HG03575 (cell line): Measurements from ENCODE around the gene TGFB2.

ENCODE experiments used
- ATAC-seq: cut with Tn5 transposase; IDR thresholded peaks from one replicate; pipeline ENCODE4 v1.9.1; 2021; ENCODE audit not compliant: unreplicated experiment, insufficient number of reproducible peaks, low FRiP score; ENCODE audit errors: extremely low read depth

The TGFB2 gene

DNA sequence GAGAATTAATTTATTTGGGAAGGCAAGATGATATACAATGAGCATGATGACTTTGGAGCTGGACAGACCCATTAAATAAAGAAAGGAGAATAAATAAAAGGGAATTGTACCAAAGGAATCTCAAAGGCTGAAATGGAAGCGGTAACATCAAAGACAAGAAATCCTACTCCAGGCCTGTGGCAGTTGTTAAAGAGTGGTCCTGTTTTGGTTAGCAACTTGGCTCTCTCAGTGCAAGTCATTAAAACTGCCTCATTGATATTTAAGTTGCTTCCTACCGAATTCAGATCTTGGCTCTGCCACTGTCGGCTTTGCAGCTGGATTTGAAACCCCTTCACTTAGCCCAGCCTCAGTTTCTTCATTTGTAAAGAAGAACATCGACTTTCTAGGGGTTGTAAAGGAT is 10.1 kb downstream of the TGFB2 start:
- ATAC-seq: no peak

GRCh38 chr1:218357211-218357892 is 12.2 kb downstream of the TGFB2 start:
- no peak for ATAC-seq

DNA sequence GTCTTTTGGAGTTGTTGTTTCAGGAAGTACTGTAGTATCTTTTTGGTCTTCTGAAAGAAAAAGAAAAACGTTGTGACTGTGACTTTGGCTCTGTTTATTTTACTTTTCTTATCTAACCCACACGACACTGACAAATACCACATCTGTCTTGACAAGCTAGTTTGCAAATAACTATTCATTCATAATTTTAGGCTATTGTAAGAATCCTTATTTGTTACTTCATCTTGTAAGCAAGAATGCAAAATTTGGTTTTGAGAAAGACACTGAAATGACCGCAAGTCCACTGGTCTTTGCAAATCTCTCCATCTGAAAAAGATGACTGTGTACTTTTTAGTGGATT is 12.7 kb downstream of the TGFB2 start:
- ATAC-seq: no peak

GRCh38 chr1:218361298-218362065 is 16.3 kb downstream of the TGFB2 start:
- ATAC-seq: no peak

GRCh38 chr1:218362418-218363076 is 17.4 kb downstream of the TGFB2 start:
- no peak for ATAC-seq

GRCh38 chr1:218363141-218363540 is 18.0 kb downstream of the TGFB2 start:
- no peak for ATAC-seq

- no peak for ATAC-seq
Observed at GRCh38 chr1:218364028-218364710, 19.0 kb downstream of the TGFB2 start.

DNA sequence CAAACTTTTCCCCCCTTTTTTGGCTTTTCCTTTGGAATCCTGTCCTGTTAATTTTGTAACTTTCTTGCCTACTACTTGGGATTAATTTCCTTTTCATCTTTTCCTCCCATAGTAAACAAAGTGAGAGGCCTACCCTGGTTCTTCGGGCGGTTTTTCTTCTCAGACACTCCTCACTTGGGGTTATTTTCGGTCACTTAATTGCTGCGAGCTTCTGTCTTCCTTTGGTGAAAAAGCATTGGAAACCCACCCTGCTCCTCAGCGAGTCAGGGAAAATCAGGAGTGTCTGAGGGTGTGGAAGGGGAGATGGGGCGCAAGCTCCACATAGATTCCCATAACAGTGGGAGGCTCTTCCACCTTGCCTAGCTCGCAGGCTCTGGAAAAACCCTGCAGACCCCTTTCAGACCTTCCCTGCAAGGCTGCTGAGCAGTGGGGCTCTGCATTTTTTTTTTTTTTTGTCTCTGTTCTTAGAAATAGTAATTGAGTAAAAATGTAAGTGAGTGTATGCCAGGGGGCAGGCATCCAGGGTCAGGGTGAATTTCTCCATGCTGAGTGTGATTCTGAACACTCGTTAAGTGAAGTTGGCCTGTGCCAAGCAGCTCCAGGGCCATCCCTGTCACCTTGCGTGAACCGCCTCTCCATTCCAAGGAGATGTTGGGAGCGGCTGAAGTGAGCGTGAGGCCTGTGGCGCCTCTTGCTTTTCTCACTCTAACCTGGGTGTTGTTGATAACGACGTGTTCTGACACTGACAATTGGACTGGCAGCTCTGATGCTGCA is 20.3 kb downstream of the TGFB2 start:
- ATAC-seq: no peak

GRCh38 chr1:218366322-218367052 is 21.4 kb downstream of the TGFB2 start:
- ATAC-seq: no peak

DNA sequence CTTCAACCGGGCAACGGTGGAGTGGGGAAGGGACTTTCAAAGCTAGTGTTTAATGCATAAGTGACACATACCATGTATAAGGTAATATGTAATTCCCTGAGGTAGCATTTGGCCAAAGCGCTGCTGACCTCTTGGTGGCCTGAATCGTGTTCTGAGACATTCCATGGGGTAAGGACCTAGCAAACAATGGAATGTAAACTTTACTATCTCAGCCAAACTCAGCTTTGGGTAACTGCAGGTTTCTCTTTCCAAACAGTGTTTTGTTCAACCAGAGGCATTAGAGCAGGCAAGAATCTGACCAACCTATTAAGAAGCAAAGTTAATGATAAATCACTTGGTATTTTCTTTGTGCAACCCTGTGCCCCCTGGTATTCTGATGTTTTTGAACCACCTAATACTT is 22.0 kb downstream of the TGFB2 start:
- ATAC-seq: no peak

DNA sequence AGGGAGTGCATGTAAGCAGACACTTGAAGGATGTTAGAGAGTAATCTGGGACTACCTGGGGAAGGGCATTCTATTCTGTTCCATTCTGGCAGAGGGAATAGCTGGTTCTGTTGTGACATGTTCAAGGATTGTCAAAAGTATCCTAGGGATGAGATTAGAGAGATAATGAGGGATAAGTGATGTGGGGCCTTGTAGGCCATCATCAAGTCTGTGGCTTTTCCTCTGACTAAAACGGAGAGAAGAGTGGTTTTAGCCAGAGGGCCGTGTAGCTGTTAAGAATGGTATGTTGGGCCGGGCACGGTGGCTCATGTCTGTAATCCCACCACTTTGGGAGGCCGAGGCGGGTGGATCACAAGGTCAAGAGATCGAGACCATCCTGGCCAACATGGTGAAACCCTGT is 23.6 kb downstream of the TGFB2 start:
- ATAC-seq: no peak

- no peak for ATAC-seq
Observed at GRCh38 chr1:218369688-218370511, 24.8 kb downstream of the TGFB2 start.

DNA sequence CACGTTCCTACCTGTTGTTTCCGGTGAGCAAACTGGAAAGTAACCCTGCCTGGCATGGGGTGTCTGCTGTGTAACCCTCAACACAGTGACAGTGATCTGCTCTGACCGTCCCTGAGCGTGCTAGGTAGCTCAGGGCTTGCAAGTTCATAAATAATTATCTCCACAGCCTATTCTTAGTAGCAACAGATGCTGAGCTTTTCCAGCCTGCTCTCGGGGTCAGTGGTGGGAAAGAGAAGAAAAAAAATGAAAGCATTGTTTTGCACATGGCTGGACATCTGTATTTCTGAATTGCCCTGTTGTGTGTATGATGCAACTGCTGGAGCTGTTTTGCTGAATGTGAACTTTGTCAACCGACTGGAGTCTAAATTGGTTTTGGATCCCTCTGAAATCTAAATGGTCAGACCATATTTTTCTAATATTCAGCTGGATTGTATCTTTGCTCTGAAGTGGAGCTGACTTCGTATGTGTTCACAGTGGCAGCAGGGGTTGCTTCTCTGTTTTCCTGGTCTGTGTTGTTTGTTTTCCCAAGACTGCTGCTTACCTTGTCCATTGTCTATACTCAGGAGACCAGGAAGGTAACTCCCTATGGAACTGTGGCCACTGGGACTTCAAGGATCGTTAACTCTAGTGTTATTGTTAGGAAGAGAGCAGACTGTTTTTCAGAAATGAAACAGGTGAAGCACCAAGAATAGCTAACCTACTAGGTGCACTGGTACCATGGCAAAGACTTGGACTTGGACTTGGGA is 27.0 kb downstream of the TGFB2 start:
- no peak for ATAC-seq

DNA sequence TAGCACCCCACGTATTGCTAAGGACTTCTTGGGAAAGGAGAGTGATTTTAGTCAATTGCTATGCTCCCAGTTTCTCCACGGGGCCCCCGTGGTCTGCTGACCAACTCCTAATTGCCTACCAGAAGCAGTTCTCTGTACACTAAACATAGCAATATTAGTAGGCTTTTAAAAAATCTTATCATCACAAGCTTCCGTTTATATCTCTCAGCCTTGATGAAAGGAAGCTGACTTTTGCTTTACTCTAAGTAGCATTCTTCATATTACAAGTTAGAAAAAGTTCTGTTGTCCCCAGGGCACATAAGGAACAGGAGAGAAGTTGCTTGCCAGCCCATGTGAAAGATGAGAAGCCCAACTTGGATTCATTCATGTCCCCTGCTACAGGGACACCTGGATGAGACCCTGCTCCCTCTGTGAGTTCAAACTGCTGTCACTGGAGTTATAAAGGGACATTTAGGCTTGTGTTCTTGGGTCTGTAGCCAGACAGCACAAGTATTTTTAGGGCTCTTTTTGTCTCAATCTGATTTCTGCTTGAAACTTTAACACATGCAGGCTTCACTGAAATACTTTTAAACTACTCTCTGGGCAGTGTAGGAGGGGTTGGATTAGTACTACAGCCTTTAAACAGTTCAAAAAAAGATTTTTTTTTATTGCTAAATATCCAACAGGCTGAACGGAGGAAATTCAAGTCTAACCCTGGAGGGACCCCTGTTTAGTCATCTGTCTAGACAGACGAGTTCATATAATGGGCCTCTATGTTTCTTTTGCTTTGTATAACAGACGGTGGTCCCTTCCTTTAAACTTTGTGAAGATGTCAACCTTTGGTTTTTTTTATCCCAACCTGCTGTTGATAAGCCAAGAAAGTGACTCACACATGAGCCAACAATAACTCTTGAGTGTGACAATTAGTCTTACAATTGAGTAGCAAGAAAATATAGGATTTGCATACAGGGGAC is 29.5 kb downstream of the TGFB2 start:
- ATAC-seq: no peak

GRCh38 chr1:218376722-218377121 is 31.6 kb downstream of the TGFB2 start:
- ATAC-seq: no peak

DNA sequence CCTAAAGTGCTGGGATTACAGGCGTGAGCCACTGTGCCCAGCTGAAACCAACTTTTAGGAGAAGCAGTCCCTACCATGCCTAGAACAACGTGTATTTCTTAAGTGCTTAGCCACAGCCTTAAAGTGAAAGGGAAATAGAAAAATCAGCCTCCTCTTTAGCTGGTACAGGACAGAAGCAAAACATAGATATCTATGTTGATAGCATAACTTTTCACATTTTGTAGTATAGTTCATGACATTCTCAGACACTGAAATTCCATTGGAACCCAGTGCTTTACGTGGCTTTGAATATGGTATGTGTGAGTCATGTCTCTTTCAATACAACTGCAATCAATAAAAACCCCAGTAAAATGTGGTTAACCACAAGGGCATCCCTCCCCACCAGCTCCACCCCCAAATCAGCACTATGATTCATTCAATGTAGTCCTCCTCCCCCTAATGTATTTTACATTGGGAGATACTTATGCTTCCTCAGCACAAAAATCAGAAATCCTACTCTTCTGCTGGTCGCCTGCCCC is 32.1 kb downstream of the TGFB2 start:
- ATAC-seq: peak; percentile 72
